Stimulated activated CD8-positive, alpha-beta memory T cell treated with anti-CD3 and anti-CD28 coated beads, Interleukin-15, amount 100 ng/mL, for 24 hours (primary cell): ENCODE results near the gene ZNF385B.
"Not testable (repeated sequence)": the region's sequence is repeated elsewhere in the genome, so short reads cannot be mapped to it uniquely, and the experiment has no call there.

Experiments used
- DNase-seq: peaks from one replicate; pipeline ENCODE4 v3.0.0-alpha.2; 2020; ENCODE audit warnings: low read depth

The ZNF385B gene

GRCh38 chr2:179483131-179483530 is 378.3 kb downstream of the ZNF385B start:
- DNase-seq, result no peak

- DNase-seq, result no peak
These were observed 381.5 kb downstream of the ZNF385B start for GRCh38 chr2:179479947-179480346.

GRCh38 chr2:179478771-179479170 is 382.6 kb downstream of the ZNF385B start:
- no peak for DNase-seq

GRCh38 chr2:179470992-179471391 is 390.4 kb downstream of the ZNF385B start:
- DNase-seq, result no peak

GRCh38 chr2:179470089-179470488 is 391.3 kb downstream of the ZNF385B start:
- DNase-seq, result no peak

- no peak for DNase-seq
These were observed 393.5 kb downstream of the ZNF385B start for GRCh38 chr2:179467960-179468359.

GRCh38 chr2:179467111-179467510 is 394.3 kb downstream of the ZNF385B start:
- no peak for DNase-seq

- no peak for DNase-seq
These were observed 400.0 kb downstream of the ZNF385B start for GRCh38 chr2:179461420-179461819.

GRCh38 chr2:179460181-179460929 is 401.1 kb downstream of the ZNF385B start:
- DNase-seq, result no peak

- not testable (repeated sequence) for DNase-seq
These were observed 403.3 kb downstream of the ZNF385B start for GRCh38 chr2:179458113-179458512.

- no peak for DNase-seq
These were observed 405.6 kb downstream of the ZNF385B start for GRCh38 chr2:179455824-179456223.

- DNase-seq, result no peak
These were observed 406.3 kb downstream of the ZNF385B start for GRCh38 chr2:179455172-179455524.

GRCh38 chr2:179454443-179455171 is 406.8 kb downstream of the ZNF385B start:
- no peak for DNase-seq

GRCh38 chr2:179449010-179449409 is 412.4 kb downstream of the ZNF385B start:
- no peak for DNase-seq

- no peak for DNase-seq
These were observed 413.5 kb downstream of the ZNF385B start for GRCh38 chr2:179447839-179448447.

GRCh38 chr2:179447421-179447820 is 414.0 kb downstream of the ZNF385B start:
- DNase-seq, result no peak

GRCh38 chr2:179446476-179447141 is 414.8 kb downstream of the ZNF385B start:
- DNase-seq, result no peak

- no peak for DNase-seq
These were observed 417.4 kb downstream of the ZNF385B start for GRCh38 chr2:179444056-179444455.

- DNase-seq, result no peak
These were observed 418.2 kb downstream of the ZNF385B start for GRCh38 chr2:179443180-179443579.

GRCh38 chr2:179442206-179442605 is 419.2 kb downstream of the ZNF385B start:
- no peak for DNase-seq

- no peak for DNase-seq
These were observed 419.9 kb downstream of the ZNF385B start for GRCh38 chr2:179441551-179441950.

GRCh38 chr2:179440642-179441251 is 420.7 kb downstream of the ZNF385B start:
- DNase-seq, result no peak
